Measurements from ENCODE around the gene FRS3. TPM values are rescaled to one million over a fixed set of nuclear protein-coding genes. Genes with fewer than 3 reads are reported as not detected.
A peak's percentile ranks its signal among the peaks of the same experiment; 100 is the strongest.

The FRS3 gene
- total and polyA plus RNA-seq, 8 donors = 5.3 to 10.9 (median 9.0) TPM

DNA sequence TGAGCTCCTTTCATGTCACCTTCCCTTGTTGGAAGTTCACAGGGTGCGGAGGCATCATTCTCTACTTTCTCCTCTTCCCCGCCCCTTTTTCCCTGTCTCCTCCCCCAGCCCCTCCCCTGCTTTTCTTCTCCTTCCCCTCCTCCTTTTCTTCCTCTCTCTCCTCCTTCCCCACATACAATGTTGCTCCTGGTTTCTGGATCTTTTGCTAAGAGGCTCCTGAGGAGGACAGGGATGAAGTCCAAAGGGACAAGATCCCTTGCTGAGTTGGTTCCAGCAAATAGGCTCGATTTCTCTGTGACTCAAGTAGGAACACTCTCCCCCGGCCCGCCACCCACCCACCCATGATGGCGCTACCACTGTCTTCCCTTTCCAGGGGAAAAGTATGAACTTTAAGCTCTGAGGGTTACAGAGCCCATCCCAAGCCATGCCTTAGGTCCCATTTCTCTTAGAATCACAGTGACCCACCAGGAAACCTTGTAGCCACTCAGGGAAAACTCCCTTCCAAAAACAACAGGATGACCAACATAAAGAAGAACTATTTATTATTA, 43.4 kb downstream of the FRS3 start:
- peak overlapping the region in 1 of 2 donors; percentile 89 for H3K4me3 ChIP-seq
- TF ChIP-seq, protein P1, sequence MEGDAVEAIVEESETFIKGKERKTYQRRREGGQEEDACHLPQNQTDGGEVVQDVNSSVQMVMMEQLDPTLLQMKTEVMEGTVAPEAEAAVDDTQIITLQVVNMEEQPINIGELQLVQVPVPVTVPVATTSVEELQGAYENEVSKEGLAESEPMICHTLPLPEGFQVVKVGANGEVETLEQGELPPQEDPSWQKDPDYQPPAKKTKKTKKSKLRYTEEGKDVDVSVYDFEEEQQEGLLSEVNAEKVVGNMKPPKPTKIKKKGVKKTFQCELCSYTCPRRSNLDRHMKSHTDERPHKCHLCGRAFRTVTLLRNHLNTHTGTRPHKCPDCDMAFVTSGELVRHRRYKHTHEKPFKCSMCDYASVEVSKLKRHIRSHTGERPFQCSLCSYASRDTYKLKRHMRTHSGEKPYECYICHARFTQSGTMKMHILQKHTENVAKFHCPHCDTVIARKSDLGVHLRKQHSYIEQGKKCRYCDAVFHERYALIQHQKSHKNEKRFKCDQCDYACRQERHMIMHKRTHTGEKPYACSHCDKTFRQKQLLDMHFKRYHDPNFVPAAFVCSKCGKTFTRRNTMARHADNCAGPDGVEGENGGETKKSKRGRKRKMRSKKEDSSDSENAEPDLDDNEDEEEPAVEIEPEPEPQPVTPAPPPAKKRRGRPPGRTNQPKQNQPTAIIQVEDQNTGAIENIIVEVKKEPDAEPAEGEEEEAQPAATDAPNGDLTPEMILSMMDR (IDR thresholded peaks at IDR 0.05) = no peak
- H3K9me3 ChIP-seq = no peaks in the 10 kb centered on the region
- H3K36me3 ChIP-seq = peaks cover 0 to 5% of the 10 kb centered on the region in 2 donors
- peak overlapping the region in 1 of 2 donors; percentile 98 for H3K27ac ChIP-seq
- intact Hi-C loops (cut with DNase I) = no loop called here
- H3K27me3 ChIP-seq = no peaks in the 10 kb centered on the region
- H3K4me1 ChIP-seq = peaks cover 12 to 34% of the 10 kb centered on the region in 2 donors
- DNase-seq = peak in 1 of 4 donors; percentile 27
- peak; percentile 1 for ATAC-seq

DNA sequence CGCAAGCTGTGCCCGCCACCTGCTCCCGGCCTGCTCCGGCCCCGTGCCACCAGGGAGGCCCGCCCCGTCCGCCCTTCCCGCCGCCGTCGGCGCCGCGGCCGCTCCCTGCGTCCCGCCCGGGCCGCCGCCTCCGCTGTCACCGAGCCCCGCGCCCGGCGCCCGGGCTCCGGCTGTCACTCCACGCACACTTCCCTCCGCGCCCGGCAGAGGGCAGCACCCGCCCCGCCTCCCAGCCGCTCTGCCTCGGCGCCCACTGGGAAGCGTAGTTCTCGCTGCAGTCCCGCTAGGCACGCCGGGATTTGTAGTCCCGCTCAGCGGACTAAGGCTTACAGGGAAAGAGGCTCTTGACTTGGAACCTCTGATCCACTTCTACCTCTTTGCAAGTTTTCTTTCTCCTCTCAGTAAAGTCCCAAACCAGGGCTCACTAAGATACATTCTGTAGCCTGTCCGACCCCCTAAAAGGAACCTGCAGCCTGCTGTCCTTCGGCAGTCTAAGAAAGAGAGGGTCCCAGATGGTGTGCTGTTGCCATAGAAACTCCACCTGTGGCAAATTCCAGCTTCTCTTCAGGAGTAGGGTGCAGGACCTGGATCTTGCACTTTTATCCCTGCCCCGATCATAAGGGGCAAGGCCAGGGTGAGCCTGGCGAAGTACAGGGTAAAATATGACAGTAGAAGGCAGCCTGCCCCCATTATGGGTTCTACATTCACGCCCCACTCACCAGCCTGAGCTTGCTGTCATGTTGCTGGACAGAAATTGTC, 44.1 kb downstream of the FRS3 start, which contains the start of gene TFEB:
Gene TFEB, minus strand, starts transcription at position 182 of the 759 bp plus-strand sequence. CDS start 44,395 bp downstream, outside the sequence.
- Histone ChIP-seq H3K4me1 (peaks cover 12 to 41% of the 10 kb centered on the region in 2 donors), H3K9me3 (no peaks in the 10 kb centered on the region), H3K36me3 (peaks cover 0 to 5% of the 10 kb centered on the region in 2 donors), H3K27me3 (no peaks in the 10 kb centered on the region), H3K27ac (peak within 1 kb of the TSS; percentile 97 to 98), H3K4me3 (peak within 1 kb of the TSS; percentile 78 to 89)
- DNase-seq (peak; percentile 83 to 99 (median 96)), ATAC-seq (peak; percentile 84)
- TF ChIP-seq, protein P1 (IDR thresholded peaks at IDR 0.05) = peak; percentile 89 to 93
- intact Hi-C loops (cut with DNase I) = no loop called here

DNA sequence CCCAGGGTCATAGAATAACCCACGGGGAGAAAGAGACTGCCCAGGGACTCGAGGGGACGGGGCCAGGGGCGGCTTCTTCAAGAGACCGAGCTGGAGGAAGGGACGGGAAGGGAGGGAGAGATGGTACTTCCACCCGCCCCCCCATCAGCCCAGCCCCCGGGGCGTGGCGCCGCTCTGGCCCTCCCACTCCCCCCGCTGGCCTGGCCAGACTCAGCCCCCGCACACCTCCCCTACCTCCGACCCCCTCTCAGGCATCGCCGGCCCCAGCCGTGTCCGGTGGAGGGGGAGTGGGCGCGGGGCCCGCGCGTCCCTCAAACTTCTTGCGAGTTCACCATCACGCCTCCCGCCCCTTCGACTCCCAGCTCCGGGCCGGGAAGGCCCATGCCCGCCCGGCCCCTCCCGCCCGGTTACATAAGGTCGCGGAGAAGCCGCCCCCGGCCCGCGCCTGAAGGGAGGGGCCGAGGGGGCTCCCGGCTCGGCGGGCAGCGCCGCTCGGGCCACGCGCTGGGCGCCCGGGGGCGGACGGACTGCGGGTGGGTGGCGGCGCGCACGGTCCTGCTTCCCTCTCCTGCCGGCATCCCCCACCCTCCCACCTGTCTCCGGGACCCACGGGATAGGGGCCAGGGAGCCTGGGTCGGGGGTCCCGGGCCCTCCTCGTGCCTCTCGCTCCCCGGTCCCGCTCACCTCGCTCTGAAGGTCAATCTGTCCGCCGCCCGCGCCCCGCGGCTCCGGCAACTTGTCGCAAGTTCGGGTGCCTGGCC, 44.9 kb downstream of the FRS3 start:
- intact Hi-C loops (cut with DNase I) = no loop called here
- Histone ChIP-seq H3K4me3 (peak overlapping the region; percentile 78 to 89), H3K9me3 (no peaks in the 10 kb centered on the region), H3K27ac (peak overlapping the region; percentile 97 to 98), H3K36me3 (peaks cover 0 to 5% of the 10 kb centered on the region in 2 donors), H3K4me1 (peaks cover 12 to 48% of the 10 kb centered on the region in 2 donors), H3K27me3 (no peaks in the 10 kb centered on the region)
- peak; percentile 60 to 96 (median 84) for DNase-seq
- ATAC-seq = peak; percentile 83
- TF ChIP-seq, protein P1 (IDR thresholded peaks at IDR 0.05) = no peak

DNA sequence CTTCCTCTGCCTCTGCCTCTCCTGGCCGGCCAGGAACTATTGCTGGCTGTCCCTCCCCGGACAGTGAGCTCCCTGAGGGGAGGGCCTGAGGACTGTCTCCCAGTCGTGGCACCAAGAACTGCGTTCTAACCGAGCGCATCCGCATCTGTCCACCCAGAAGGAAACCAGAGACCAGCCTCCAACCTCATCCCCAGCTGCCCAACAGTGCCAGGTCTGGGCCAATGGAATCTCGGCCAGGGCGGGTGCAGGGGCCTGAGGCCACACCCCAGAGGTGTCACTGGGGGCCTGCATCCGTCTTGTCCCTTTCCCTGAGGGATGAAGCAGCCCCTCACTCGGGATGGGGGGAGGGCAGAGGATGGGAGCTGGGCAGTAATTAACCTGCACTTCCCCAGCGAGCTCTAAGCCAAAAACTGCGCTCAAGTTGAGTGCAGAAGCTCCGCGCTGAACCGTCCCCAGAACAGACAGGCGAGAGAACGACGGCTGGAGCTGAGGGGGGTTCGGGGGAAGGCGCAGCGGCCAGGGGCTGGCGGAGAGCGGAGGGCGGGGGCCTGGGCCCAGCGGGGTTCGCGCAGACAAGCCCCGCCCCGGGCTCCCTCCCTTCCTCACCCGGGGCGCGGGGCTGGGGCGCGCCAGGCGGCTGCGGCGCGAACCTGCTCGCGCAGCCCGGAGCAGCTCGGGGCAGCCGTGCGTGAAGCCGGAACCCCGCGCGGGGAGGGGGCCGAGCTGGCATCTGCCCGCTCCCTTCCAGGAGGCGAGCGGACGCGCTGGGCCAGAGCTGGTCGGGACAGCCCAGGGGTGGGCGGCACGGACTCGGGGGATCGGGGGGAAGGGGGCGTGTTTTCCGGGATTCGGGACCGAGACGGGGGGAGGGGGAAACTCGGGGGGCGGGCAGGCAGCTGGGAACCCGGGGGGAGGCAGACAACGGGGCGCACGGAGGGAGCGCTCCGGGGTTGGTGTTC, 45.7 kb downstream of the FRS3 start:
- peak; percentile 69 to 95 (median 82) for DNase-seq

More for the DNA sequence above, 45.7 kb downstream of the FRS3 start:
- intact Hi-C loops (cut with DNase I) = no loop called here
- Histone ChIP-seq H3K27ac (peak overlapping the region; percentile 97 to 98), H3K9me3 (no peaks in the 10 kb centered on the region), H3K27me3 (no peaks in the 10 kb centered on the region), H3K4me3 (peak overlapping the region; percentile 78 to 89), H3K36me3 (peaks cover 0 to 5% of the 10 kb centered on the region in 2 donors), H3K4me1 (peaks cover 12 to 55% of the 10 kb centered on the region in 2 donors)
- ATAC-seq = peak; percentile 78
- TF ChIP-seq, protein P1 (IDR thresholded peaks at IDR 0.05) = no peak

All from left lung (tissue), 10 donors.